ENCODE measurements around the gene CCDC134.

GRCh38 chr22:41818596-41818995, 18.1 kb downstream of the CCDC134 start:
- no peak for TF ChIP-seq CTCF (IDR thresholded peaks at IDR 0.05)
- TF ChIP-seq POLR2A (IDR thresholded peaks at IDR 0.05) = no peak

Measured in lower leg skin (tissue), 3 donors.